AG09309 (cell line): ENCODE data around the gene LTBP1.

Experiments
- DNase-seq: peaks from one replicate; pipeline ENCODE4 v3.0.0-alpha.2; 2010; ENCODE audit warnings: low read depth
- H3K4me3 ChIP-seq: 2 replicates; pipeline ENCODE4 v1.5.1; 2011; ENCODE audit warnings: mild to moderate bottlenecking, low read depth, low read length, moderate library complexity; ENCODE audit not compliant: control insufficient read depth
- CTCF ChIP-seq: IDR thresholded peaks from 2 replicates; pipeline ENCODE4 v1.5.1; 2011; ENCODE audit warnings: mild to moderate bottlenecking, low read depth, low read length, inconsistent platforms; ENCODE audit not compliant: insufficient read depth, control insufficient read depth; ENCODE audit errors: missing control alignments

Gene LTBP1

GRCh38 chr2:33020883-33021282, 74.1 kb downstream of the LTBP1 start:
- TF ChIP-seq CTCF: no peak
- DNase-seq: no peak
- no peak overlapping the region for H3K4me3 ChIP-seq

GRCh38 chr2:33021542-33022227, 74.9 kb downstream of the LTBP1 start:
- H3K4me3 ChIP-seq: no peak overlapping the region
- no peak for DNase-seq
- no peak for TF ChIP-seq CTCF

GRCh38 chr2:33022395-33022985, 75.7 kb downstream of the LTBP1 start:
- TF ChIP-seq CTCF: no peak
- DNase-seq: no peak
- no peak overlapping the region for H3K4me3 ChIP-seq

GRCh38 chr2:33022989-33023727, 76.4 kb downstream of the LTBP1 start:
- no peak overlapping the region for H3K4me3 ChIP-seq
- DNase-seq: no peak
- TF ChIP-seq CTCF: no peak

- no peak overlapping the region for H3K4me3 ChIP-seq
- no peak for DNase-seq
- no peak for TF ChIP-seq CTCF
Observed at GRCh38 chr2:33023728-33024500, 77.2 kb downstream of the LTBP1 start.

GRCh38 chr2:33024758-33025157, 78.0 kb downstream of the LTBP1 start:
- TF ChIP-seq CTCF: no peak
- H3K4me3 ChIP-seq: no peak overlapping the region
- DNase-seq: no peak
